Tibial nerve (tissue), 4 donors: ENCODE measurements around the gene PLA2G2F. TPM values are rescaled to one million over a fixed set of nuclear protein-coding genes. Genes with fewer than 3 reads are reported as not detected.

ENCODE experiments used
- DNase-seq, 2 donors: peaks; one replicate each; pipeline ENCODE4 v3.0.0-alpha.2; 2019; ENCODE audit warnings: low spot score in 2 of 2
- H3K27ac ChIP-seq, 4 donors: fragments of 200-600 bp; sonication (generic) in 3 of 4; one replicate each; pipeline ENCODE4 v1.5.1; 2017 to 2019; ENCODE audit warnings: mild to moderate bottlenecking in 1 of 4
- H3K27me3 ChIP-seq, 2 donors: fragments of 200-600 bp; sonication (generic) in 1 of 2; one replicate each; pipeline versions ENCODE4 v1.5.1 to v1.6.0; 2017 to 2019
- H3K36me3 ChIP-seq, 3 donors: fragments of 200-600 bp; sonication (generic); one replicate each; pipeline ENCODE4 v1.5.1; 2018 to 2019
- H3K4me1 ChIP-seq, 4 donors: fragments of 200-600 bp; sonication (generic) in 3 of 4; one replicate each; pipeline ENCODE4 v1.5.1; 2017 to 2019
- H3K4me3 ChIP-seq, 4 donors: fragments of 200-600 bp; sonication (generic) in 3 of 4; one replicate each; pipeline ENCODE4 v1.5.1; 2017 to 2019; ENCODE audit warnings: mild to moderate bottlenecking in 1 of 4, moderate library complexity in 1 of 4
- H3K9me3 ChIP-seq, 4 donors: fragments of 200-600 bp; sonication (generic) in 3 of 4; one replicate each; pipeline ENCODE4 v1.5.1; 2017 to 2019
- EP300 ChIP-seq, 2 donors: sonication (generic); formaldehyde crosslinking; IDR thresholded peaks; one replicate each; pipeline ENCODE4 v1.6.1; 2017; ENCODE audit warnings: antibody characterized with exemption in 2 of 2, mild to moderate bottlenecking in 1 of 2
- POLR2A ChIP-seq, 2 donors: fragments of 450-650 bp; IDR thresholded peaks; one replicate each; pipeline ENCODE4 v1.6.1; 2017; ENCODE audit warnings: antibody characterized with exemption in 2 of 2, mild to moderate bottlenecking in 2 of 2, moderate library complexity in 2 of 2
- WGBS, 2 donors: methylation state at CpG; one replicate each; pipeline ENCODE4 v1.1.5; 2018; 5-methylcytosine and 5-hydroxymethylcytosine counted together
- total RNA-seq, 4 donors: library from RNA; depleted of rRNA; stranded (reverse); fragments of >200 nt; gene quantifications; one replicate each; pipeline ENCODE4 v1.1.0, GENCODE V29; 2016
- TF ChIP-seq, protein P1 (sequence below), 5 experiments: fragments of 200-600 bp in 3 of 5; fragments of 450-650 bp in 2 of 5; sonication (generic) in 3 of 5; IDR thresholded peaks; one replicate each; pipeline ENCODE4 v1.5.1; 2016 to 2019; ENCODE audit warnings: antibody characterized with exemption in 5 of 5, mild to moderate bottlenecking in 3 of 5, moderate library complexity in 2 of 5

PLA2G2F gene
- total RNA-seq, 4 donors from 2014 or later: not detected

DNA sequence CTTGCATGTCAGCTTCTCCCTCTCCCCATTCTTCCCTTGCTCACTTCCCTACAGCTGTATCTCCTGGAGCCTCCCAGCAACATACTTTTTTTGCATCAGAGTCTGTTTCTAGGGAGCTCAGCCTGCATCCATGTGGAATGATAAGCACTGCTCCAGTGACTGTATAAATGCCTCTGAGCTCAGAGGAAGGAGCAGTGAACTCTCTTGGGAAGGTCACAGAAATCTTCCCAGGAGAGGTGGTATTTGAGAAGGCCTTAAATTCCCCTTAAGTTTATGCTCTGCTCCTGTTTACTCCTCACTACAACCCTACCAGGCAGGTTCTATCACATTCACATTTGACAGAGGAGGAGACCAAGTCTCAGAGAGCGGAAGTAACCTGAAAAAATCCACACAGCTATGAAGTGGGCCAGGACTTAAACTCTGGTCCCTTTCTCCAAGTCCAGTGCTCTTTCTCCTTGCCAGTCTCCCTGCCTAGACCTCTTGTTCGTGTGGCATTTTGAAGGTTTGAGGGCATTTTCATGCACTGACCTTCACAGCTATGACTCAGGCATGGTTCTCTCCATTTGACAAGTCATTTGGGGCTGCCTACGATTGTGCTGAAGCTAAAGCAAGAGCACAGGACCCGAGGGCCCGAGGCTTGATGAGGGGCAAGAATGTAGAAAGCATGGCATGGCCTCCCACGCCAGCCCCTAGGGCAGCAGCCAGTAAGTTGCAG lies 41.2 kb downstream of the PLA2G2F start:
- no peaks in the 10 kb centered on the region for H3K4me1 ChIP-seq
- peaks cover 0 to 19% of the 10 kb centered on the region in 2 donors for H3K27me3 ChIP-seq
- H3K36me3 ChIP-seq: no peaks in the 10 kb centered on the region
- no peak for DNase-seq
- TF ChIP-seq POLR2A (IDR thresholded peaks at IDR 0.05) (no peak), EP300 (IDR thresholded peaks at IDR 0.05) (no peak)
- TF ChIP-seq, protein P1, sequence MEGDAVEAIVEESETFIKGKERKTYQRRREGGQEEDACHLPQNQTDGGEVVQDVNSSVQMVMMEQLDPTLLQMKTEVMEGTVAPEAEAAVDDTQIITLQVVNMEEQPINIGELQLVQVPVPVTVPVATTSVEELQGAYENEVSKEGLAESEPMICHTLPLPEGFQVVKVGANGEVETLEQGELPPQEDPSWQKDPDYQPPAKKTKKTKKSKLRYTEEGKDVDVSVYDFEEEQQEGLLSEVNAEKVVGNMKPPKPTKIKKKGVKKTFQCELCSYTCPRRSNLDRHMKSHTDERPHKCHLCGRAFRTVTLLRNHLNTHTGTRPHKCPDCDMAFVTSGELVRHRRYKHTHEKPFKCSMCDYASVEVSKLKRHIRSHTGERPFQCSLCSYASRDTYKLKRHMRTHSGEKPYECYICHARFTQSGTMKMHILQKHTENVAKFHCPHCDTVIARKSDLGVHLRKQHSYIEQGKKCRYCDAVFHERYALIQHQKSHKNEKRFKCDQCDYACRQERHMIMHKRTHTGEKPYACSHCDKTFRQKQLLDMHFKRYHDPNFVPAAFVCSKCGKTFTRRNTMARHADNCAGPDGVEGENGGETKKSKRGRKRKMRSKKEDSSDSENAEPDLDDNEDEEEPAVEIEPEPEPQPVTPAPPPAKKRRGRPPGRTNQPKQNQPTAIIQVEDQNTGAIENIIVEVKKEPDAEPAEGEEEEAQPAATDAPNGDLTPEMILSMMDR (IDR thresholded peaks at IDR 0.05): no peak
- H3K4me3 ChIP-seq: no peak overlapping the region
- no peak overlapping the region for H3K27ac ChIP-seq
- WGBS, 2 donors: 82 to 87% methylated on average over 6 of the region's 6 CpGs
- H3K9me3 ChIP-seq: no peaks in the 10 kb centered on the region

DNA sequence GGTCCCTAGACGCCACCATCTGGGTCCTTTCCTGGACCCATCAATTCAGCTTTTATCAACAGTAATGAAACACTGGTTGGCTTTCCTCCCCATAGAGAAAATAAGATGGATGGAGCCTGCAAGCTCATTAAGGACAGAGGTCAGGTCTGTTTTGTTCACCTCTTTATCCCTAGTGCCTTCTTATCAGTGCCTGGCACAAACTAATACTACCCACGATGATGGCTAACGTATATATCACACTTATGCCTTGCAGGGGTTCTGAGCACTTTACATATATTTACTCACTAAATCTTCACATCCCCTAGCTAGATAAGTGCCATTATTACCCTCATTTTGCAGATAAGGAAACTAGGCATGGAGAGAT lies 41.7 kb downstream of the PLA2G2F start:
- WGBS, 2 donors: 75 to 88% methylated on average over 3 of the region's 3 CpGs

DNA sequence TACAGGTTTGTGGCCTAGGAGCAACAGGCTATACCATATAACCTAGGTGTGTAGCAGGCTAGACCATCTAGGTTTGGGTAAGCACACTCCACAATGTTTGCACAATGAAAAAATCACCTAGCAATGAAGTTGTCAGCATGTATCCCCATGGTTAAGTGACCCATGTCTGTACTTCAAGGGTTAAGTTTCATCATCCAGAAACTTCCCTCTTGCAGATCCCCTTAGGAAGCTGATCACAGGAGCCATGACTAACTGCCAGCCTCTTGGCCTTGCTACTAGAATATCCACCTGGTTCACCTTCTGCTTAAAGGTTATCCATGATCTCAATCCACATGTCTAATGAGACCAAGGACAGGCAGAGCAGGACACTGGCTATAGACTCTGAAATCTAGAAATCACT lies 43.3 kb downstream of the PLA2G2F start:
- Histone ChIP-seq H3K4me1 (peaks cover 0 to 10% (median 3%) of the 10 kb centered on the region in 4 donors), H3K9me3 (no peaks in the 10 kb centered on the region), H3K27me3 (peaks cover 0 to 40% of the 10 kb centered on the region in 2 donors), H3K4me3 (no peak overlapping the region), H3K36me3 (no peaks in the 10 kb centered on the region), H3K27ac (no peak overlapping the region)
- no peak for DNase-seq
- no peak for TF ChIP-seq EP300 (IDR thresholded peaks at IDR 0.05)

More for the DNA sequence above, 41.7 kb downstream of the PLA2G2F start:
- Histone ChIP-seq H3K4me1 (peaks cover 0 to 4% (median 0%) of the 10 kb centered on the region in 4 donors), H3K4me3 (no peak overlapping the region), H3K36me3 (no peaks in the 10 kb centered on the region), H3K27ac (no peak overlapping the region), H3K9me3 (no peaks in the 10 kb centered on the region), H3K27me3 (peaks cover 0 to 24% of the 10 kb centered on the region in 2 donors)
- TF ChIP-seq POLR2A (IDR thresholded peaks at IDR 0.05) (no peak), EP300 (IDR thresholded peaks at IDR 0.05) (no peak)
- TF ChIP-seq, protein P1 (IDR thresholded peaks at IDR 0.05): no peak
- no peak for DNase-seq

DNA sequence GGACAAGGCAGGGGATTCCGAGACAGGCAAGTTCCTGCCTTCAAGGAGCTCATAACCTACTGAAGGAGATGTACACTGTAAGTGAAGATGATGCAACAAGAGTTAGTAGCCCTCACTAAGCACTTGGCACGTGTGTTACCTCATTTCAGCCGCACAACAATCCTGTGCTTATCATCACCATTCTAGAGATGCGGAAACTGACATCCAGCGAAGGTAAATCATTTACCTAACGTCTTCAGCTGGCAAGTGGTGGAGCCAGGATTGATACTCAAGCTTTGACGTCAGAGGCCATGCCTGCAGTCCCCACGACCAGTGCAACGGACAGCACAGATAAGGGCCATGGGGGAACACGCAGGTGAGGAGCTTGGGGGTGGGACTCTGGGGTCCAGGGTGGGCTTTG lies 43.9 kb downstream of the PLA2G2F start:
- Histone ChIP-seq H3K27me3 (peaks cover 0 to 46% of the 10 kb centered on the region in 2 donors), H3K9me3 (no peaks in the 10 kb centered on the region), H3K36me3 (no peaks in the 10 kb centered on the region), H3K4me3 (no peak overlapping the region), H3K27ac (no peak overlapping the region), H3K4me1 (peaks cover 0 to 10% (median 3%) of the 10 kb centered on the region in 4 donors)
- DNase-seq: no peak
- 85 to 86% methylated on average over 10 of the region's 10 CpGs for WGBS, 2 donors
- TF ChIP-seq, protein P1 (IDR thresholded peaks at IDR 0.05): no peak
- TF ChIP-seq POLR2A (IDR thresholded peaks at IDR 0.05) (no peak), EP300 (IDR thresholded peaks at IDR 0.05) (no peak)

DNA sequence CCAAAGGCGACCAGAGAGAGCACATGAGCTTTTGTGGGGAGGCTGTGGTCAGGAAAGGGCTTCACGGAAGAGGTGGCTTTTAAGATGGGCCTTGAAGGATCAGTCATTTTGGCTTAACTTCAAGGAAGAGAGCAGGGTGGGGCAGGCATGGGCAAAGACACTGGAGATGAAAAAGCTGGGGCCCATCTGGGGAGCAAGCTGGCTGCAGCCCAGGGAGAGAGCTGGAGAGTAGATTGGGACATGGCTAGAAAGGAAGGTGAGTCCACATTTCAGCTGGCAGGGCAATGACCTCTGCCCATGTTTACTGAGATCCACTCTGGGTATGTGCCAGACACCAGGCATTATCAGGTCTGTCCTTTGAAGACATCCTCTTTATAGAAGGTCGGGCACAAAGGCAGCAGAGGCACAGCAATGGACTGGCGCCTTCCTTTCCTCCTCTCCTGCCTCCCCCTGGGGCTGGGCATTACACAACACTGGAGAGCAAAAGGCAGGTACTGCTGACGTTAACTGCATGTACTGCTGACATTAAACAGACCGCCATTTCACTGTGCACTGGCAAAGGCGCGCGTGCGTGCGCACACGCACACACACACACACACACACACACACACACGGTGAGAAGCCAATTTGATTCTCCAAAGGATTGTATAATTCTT lies 44.6 kb downstream of the PLA2G2F start:
- H3K4me3 ChIP-seq: no peak overlapping the region
- H3K4me1 ChIP-seq: peaks cover 0 to 10% (median 3%) of the 10 kb centered on the region in 4 donors
- no peak for TF ChIP-seq EP300 (IDR thresholded peaks at IDR 0.05)
- TF ChIP-seq POLR2A (IDR thresholded peaks at IDR 0.05): no peak
- TF ChIP-seq, protein P1 (IDR thresholded peaks at IDR 0.05): no peak
- DNase-seq: no peak
- peaks cover 0 to 53% of the 10 kb centered on the region in 2 donors for H3K27me3 ChIP-seq
- no peak overlapping the region for H3K27ac ChIP-seq
- 78 to 84% methylated on average over 13 of the region's 13 CpGs for WGBS, 2 donors
- no peaks in the 10 kb centered on the region for H3K36me3 ChIP-seq
- H3K9me3 ChIP-seq: no peaks in the 10 kb centered on the region
